ENCODE measurements around the gene PSMC6.
A peak's percentile ranks its signal among the peaks of the same experiment; 100 is the strongest.

PSMC6 gene

GRCh38 chr14:52706724-52707706 is at the start of gene PSMC6:
PSMC6 (plus strand) TSS chr14:52707200; CDS start chr14:52707220, 20 bp downstream.
- peak; percentile 44 to 80 for DNase-seq

- no peak for DNase-seq
Observed at GRCh38 chr14:52660325-52660724, 46.7 kb upstream of the PSMC6 start.

DNA sequence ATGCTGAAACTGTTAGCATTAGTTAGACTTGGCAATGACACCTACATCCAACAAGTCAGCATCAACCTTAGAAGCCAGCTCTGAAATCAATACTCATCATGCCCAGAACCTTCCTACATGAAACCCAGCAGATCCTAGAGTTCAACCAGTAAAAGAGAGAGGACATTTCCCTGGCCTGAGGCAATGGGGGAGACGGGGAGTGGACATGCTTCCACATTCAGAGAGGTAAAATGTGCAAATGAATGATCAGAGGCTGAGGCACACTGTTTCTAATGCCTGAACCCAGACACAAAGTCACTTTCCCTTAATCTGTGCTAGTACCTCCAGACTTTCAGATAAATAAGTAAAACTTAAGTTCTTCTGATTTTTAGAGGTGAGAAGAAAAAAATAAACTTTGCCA is 46.2 kb upstream of the PSMC6 start:
- DNase-seq: no peak

- no peak for DNase-seq
Observed at GRCh38 chr14:52661314-52661713, 45.7 kb upstream of the PSMC6 start.

DNA sequence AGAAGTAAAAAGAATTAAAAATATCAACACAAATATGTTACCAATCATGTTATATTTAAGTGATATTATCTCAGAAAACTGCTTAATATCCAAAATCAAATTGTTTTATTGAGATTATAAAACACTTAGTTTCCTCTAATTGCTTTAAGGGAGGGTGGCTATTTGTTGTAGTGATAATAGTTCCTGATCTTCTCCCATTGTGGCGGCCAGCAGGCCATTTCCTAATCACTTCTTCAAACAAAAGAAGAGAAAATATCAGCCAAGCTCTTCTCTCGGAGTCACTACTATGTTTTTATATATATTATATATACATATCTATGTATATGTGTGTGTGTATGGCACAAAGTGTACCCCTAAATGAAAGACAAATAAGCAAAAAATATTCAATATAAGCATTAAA is 43.1 kb upstream of the PSMC6 start:
- no peak for DNase-seq

DNA sequence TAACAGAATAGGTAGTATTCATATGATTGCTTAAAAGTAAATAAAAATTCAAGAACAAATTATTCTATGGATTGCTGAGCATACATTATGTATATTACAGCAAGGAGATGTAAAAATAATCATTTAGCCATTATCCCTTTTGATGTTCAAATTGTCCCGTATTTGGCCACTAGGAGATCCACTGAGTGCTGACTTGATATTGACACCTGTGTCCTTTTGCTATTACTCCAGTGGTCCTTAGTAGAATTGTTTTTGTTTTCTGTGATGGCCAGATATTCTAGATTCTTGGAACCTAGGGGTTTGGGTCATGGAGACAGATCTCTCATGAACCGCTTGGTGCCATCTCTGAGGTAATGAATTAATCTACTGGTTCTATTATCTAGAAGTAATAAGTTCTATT is 28.4 kb upstream of the PSMC6 start:
- no peak for DNase-seq

- DNase-seq: no peak
Observed at GRCh38 chr14:52683985-52684520, 22.9 kb upstream of the PSMC6 start.

- no peak for DNase-seq
Observed at GRCh38 chr14:52686176-52686575, 20.8 kb upstream of the PSMC6 start.

GRCh38 chr14:52690983-52691760 is 15.8 kb upstream of the PSMC6 start:
- DNase-seq: no peak

- no peak for DNase-seq
Observed at GRCh38 chr14:52692248-52692962, 14.6 kb upstream of the PSMC6 start.

GRCh38 chr14:52693036-52693435 is 14.0 kb upstream of the PSMC6 start:
- no peak for DNase-seq

DNA sequence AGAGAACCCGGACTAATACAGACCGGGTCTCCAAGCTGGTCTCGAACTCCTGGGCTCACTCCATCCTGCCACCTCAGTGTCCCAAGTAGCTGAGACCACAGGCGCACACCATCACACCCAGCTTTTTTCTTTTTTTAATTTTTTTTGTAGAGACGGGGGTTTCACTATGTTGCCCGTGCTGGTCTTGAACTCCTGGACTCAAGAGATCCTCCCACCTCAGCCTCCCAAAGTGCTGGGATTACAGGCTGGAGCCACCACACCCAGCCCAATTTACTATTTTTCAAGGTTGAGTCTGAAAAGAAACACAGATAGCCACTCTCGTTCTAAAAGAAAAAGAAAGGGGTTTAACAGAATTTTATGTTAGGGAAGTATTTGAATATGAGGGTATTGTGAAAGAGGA is 13.5 kb upstream of the PSMC6 start:
- no peak for DNase-seq

- no peak for DNase-seq
Observed at GRCh38 chr14:52694761-52695480, 12.1 kb upstream of the PSMC6 start.

DNA sequence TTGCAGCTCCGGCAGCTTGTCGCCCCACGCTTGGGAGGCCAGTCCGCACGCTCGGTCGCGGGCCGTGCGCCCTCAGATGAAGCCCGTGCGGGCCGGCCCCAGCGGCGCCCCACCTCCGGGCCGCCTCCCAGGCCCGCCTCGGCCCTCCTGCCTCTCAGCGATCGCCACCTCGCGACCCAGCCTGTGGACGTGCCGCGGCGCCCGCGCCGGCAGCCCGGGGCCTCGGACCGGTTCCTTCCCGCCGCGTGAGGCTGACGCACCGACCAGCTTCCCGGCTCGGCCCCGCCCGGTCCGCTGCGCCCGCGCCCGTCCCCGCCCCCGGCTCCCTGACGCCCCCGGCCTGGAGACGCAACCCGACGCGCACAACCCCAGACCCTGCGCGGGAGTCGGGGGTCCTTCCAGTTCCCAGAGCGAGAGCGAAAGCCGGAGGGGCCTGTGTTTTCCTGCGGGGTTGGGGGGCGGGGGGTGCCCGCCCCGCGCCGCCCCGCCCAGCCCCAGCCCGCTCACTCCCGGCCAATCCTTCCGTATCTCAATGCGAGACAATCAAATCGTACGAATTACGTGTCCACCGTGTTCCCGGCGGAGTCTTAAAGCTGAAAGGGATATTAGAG is 11.4 kb upstream of the PSMC6 start, which contains the start of gene ERO1A:
TSS of gene ERO1A (minus strand) at position 78 of the 611 bp plus-strand sequence. CDS start at position 1, 77 bp downstream.
- DNase-seq: peak in 1 of 2 experiments; percentile 42

- no peak for DNase-seq
Observed at GRCh38 chr14:52700701-52701172, 6.3 kb upstream of the PSMC6 start.

DNA sequence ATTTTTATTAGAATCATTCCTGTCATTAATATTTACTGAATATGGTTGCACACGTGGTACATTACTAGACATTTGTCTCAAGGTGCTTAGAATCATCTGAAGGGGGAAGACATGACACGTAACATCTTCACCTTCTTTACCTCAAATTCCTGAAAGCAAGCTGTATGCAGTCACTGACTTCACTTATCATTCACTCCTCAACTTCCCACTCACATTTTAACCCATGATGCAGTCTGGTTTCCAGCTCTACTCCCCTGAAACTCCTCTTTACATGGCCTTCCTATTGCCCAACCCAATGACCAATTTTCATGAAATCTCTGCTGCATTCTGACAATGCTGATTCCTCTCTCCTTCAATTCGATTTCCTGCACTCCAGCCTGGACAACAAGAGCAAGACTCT is 5.8 kb upstream of the PSMC6 start:
- DNase-seq: no peak

- no peak for DNase-seq
Observed at GRCh38 chr14:52703225-52703624, 3.8 kb upstream of the PSMC6 start.

DNA sequence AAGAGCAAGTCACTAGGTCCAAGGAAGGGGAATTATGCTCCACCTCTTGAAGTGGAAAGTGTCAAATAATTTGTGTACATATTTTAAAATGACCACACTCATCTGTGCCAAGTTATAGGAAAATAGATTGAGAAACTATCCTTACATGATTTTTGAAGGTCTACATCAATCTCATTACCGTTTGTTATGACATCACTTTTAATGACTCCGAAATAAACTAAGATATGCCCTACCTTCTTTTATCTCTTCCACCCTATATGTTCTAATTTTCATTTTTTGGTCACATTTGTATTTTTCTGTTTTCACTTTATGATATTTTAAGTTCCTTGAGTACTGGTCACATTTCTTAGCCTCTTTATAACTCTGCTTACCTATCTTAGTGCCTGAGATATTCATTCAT is 3.3 kb upstream of the PSMC6 start:
- DNase-seq: no peak

DNA sequence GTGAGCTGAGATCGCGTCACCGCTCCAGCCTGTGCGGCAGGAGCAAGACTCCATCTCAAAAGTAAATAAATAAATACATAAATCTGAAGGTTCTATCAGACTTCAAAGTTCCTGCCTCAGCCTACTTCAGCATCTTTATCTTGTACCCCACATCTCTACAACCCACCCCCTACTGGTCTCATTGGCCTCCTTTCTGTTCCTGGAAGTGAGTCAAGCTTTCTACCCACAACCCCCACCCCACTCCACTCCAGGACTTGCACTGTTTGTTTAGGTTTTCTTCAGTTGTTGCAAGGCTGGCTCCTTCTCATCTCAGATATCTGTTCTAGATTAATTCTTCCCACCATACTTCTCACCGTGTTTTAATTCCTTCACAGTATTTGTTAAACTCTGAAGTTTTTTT is 714 bp upstream of the PSMC6 start:
- DNase-seq: no peak

- no peak for DNase-seq
Observed at GRCh38 chr14:52711666-52712065, 4.7 kb downstream of the PSMC6 start.

- DNase-seq: no peak
Observed at GRCh38 chr14:52716155-52716554, 9.2 kb downstream of the PSMC6 start.
